ENCODE data around the gene OIT3. TPM values are rescaled to one million over a fixed set of nuclear protein-coding genes. Genes with fewer than 3 reads are reported as not detected.
"Not testable (repeated sequence)": the region's sequence is repeated elsewhere in the genome, so short reads cannot be mapped to it uniquely, and the experiment has no call there.

Gene OIT3
- total and polyA plus RNA-seq, 7 experiments from 2014 or later: 0.49 TPM; not detected in 6

- Mint-ChIP-seq H3K4me1 (no peaks in the 10 kb centered on the region), H3K27me3 (peaks cover 0 to 7% (median 3%) of the 10 kb centered on the region in 5 donors), H3K27ac (no peak overlapping the region), H3K9me3 (peaks cover 0 to 2% (median 0%) of the 10 kb centered on the region in 11 donors), H3K36me3 (peaks cover 0 to 4% (median 0%) of the 10 kb centered on the region in 5 donors), H3K4me3 (no peak overlapping the region)
- no peaks in the 10 kb centered on the region for H3K4me1 ChIP-seq (ENCODE audit: control insufficient read depth in 2 of 2, insufficient read depth in 2 of 2, low read length in 2 of 2)
- ChIA-PET POLR2A (no interaction called here), CTCF (no interaction called here)
- no peaks in the 10 kb centered on the region for H3K9me3 ChIP-seq (ENCODE audit: control insufficient read depth in 2 of 3, low read length in 3 of 3)
- DNase-seq (no peak), ATAC-seq (no peak)
- H3K27ac ChIP-seq (ENCODE audit: low read depth, low read length): no peak overlapping the region
- H3K27me3 ChIP-seq (ENCODE audit: control insufficient read depth in 2 of 2, insufficient read depth in 2 of 2, low read length in 2 of 2): no peaks in the 10 kb centered on the region
- no peak overlapping the region for H3K4me3 ChIP-seq (ENCODE audit: low read length)
- H3K36me3 ChIP-seq (ENCODE audit: control insufficient read depth in 2 of 3, insufficient read depth in 3 of 3, low read length in 3 of 3): no peaks in the 10 kb centered on the region
- intact Hi-C loops (cut with micrococcal nuclease): no loop called here
Observed at GRCh38 chr10:72911758-72912157, 18.2 kb downstream of the OIT3 start.

- POLR2A ChIA-PET: no interaction called here
- Mint-ChIP-seq H3K9me3 (peaks cover 0 to 2% (median 0%) of the 10 kb centered on the region in 11 donors), H3K27me3 (peaks cover 0 to 7% (median 3%) of the 10 kb centered on the region in 5 donors), H3K27ac (no peak overlapping the region), H3K4me1 (no peaks in the 10 kb centered on the region), H3K4me3 (no peak overlapping the region), H3K36me3 (peaks cover 0 to 4% (median 0%) of the 10 kb centered on the region in 5 donors)
- CTCF ChIA-PET: no interaction called here
- Histone ChIP-seq H3K27ac (ENCODE audit: low read depth, low read length) (no peak overlapping the region), H3K4me3 (ENCODE audit: low read length) (no peak overlapping the region), H3K9me3 (ENCODE audit: control insufficient read depth in 2 of 3, low read length in 3 of 3) (no peaks in the 10 kb centered on the region), H3K27me3 (ENCODE audit: control insufficient read depth in 2 of 2, insufficient read depth in 2 of 2, low read length in 2 of 2) (no peaks in the 10 kb centered on the region), H3K4me1 (ENCODE audit: control insufficient read depth in 2 of 2, insufficient read depth in 2 of 2, low read length in 2 of 2) (no peaks in the 10 kb centered on the region), H3K36me3 (ENCODE audit: control insufficient read depth in 2 of 3, insufficient read depth in 3 of 3, low read length in 3 of 3) (no peaks in the 10 kb centered on the region)
- intact Hi-C loops (cut with micrococcal nuclease): no loop called here
- ATAC-seq (no peak), DNase-seq (no peak)
Observed at GRCh38 chr10:72912736-72913135, 19.2 kb downstream of the OIT3 start.

GRCh38 chr10:72913287-72913686, 19.7 kb downstream of the OIT3 start:
- H3K4me1 Mint-ChIP-seq: no peaks in the 10 kb centered on the region
- H3K27me3 ChIP-seq (ENCODE audit: control insufficient read depth in 2 of 2, insufficient read depth in 2 of 2, low read length in 2 of 2): no peaks in the 10 kb centered on the region
- ChIA-PET CTCF (no interaction called here), POLR2A (no interaction called here)
- intact Hi-C loops (cut with micrococcal nuclease): no loop called here
- H3K27ac ChIP-seq (ENCODE audit: low read depth, low read length): no peak overlapping the region
- peaks cover 0 to 2% (median 0%) of the 10 kb centered on the region in 11 donors for H3K9me3 Mint-ChIP-seq
- H3K36me3 ChIP-seq (ENCODE audit: control insufficient read depth in 2 of 3, insufficient read depth in 3 of 3, low read length in 3 of 3): no peaks in the 10 kb centered on the region
- H3K27ac Mint-ChIP-seq: no peak overlapping the region
- H3K4me3 Mint-ChIP-seq: no peak overlapping the region
- H3K9me3 ChIP-seq (ENCODE audit: control insufficient read depth in 2 of 3, low read length in 3 of 3): no peaks in the 10 kb centered on the region
- peaks cover 0 to 4% (median 0%) of the 10 kb centered on the region in 5 donors for H3K36me3 Mint-ChIP-seq
- peaks cover 0 to 7% (median 3%) of the 10 kb centered on the region in 5 donors for H3K27me3 Mint-ChIP-seq
- ATAC-seq (no peak), DNase-seq (no peak)
- H3K4me3 ChIP-seq (ENCODE audit: low read length): no peak overlapping the region
- no peaks in the 10 kb centered on the region for H3K4me1 ChIP-seq (ENCODE audit: control insufficient read depth in 2 of 2, insufficient read depth in 2 of 2, low read length in 2 of 2)

- H3K27me3 ChIP-seq (ENCODE audit: control insufficient read depth in 2 of 2, insufficient read depth in 2 of 2, low read length in 2 of 2); H3K27ac ChIP-seq (ENCODE audit: low read depth, low read length); DNase-seq; H3K27ac Mint-ChIP-seq; H3K36me3 ChIP-seq (ENCODE audit: control insufficient read depth in 2 of 3, insufficient read depth in 3 of 3, low read length in 3 of 3); CTCF ChIA-PET; POLR2A ChIA-PET; intact Hi-C loops (cut with micrococcal nuclease); ATAC-seq; H3K9me3 ChIP-seq (ENCODE audit: control insufficient read depth in 2 of 3, low read length in 3 of 3); H3K4me1 Mint-ChIP-seq; H3K4me1 ChIP-seq (ENCODE audit: control insufficient read depth in 2 of 2, insufficient read depth in 2 of 2, low read length in 2 of 2); H3K4me3 Mint-ChIP-seq; H3K4me3 ChIP-seq (ENCODE audit: low read length): not testable (repeated sequence)
- peaks cover 4 to 36% (median 8%) of the 10 kb centered on the region in 5 donors for H3K27me3 Mint-ChIP-seq
- H3K36me3 Mint-ChIP-seq: peaks cover 1 to 14% (median 12%) of the 10 kb centered on the region in 5 donors
- peaks cover 0 to 25% (median 13%) of the 10 kb centered on the region in 11 donors for H3K9me3 Mint-ChIP-seq
Observed at GRCh38 chr10:72917201-72917600, 23.7 kb downstream of the OIT3 start.

GRCh38 chr10:72917803-72918332, 24.3 kb downstream of the OIT3 start:
- peaks cover 1 to 17% (median 14%) of the 10 kb centered on the region in 5 donors for H3K36me3 Mint-ChIP-seq
- CTCF ChIA-PET, H3K4me3 Mint-ChIP-seq: not testable (repeated sequence)

GRCh38 chr10:72918352-72918751, 24.8 kb downstream of the OIT3 start:
- POLR2A ChIA-PET: no interaction called here
- CTCF ChIA-PET: no interaction called here

More at GRCh38 chr10:72917803-72918332, 24.3 kb downstream of the OIT3 start:
- ATAC-seq; H3K27ac ChIP-seq (ENCODE audit: low read depth, low read length); DNase-seq; H3K4me1 Mint-ChIP-seq; H3K4me1 ChIP-seq (ENCODE audit: control insufficient read depth in 2 of 2, insufficient read depth in 2 of 2, low read length in 2 of 2); H3K27ac Mint-ChIP-seq; H3K36me3 ChIP-seq (ENCODE audit: control insufficient read depth in 2 of 3, insufficient read depth in 3 of 3, low read length in 3 of 3); H3K9me3 ChIP-seq (ENCODE audit: control insufficient read depth in 2 of 3, low read length in 3 of 3); POLR2A ChIA-PET; H3K4me3 ChIP-seq (ENCODE audit: low read length); H3K27me3 ChIP-seq (ENCODE audit: control insufficient read depth in 2 of 2, insufficient read depth in 2 of 2, low read length in 2 of 2); intact Hi-C loops (cut with micrococcal nuclease): not testable (repeated sequence)
- peaks cover 0 to 30% (median 17%) of the 10 kb centered on the region in 11 donors for H3K9me3 Mint-ChIP-seq
- peaks cover 4 to 36% (median 12%) of the 10 kb centered on the region in 5 donors for H3K27me3 Mint-ChIP-seq

GRCh38 chr10:72921147-72921683, 27.7 kb downstream of the OIT3 start:
- H3K9me3 ChIP-seq (ENCODE audit: control insufficient read depth in 2 of 3, low read length in 3 of 3); DNase-seq; H3K4me1 Mint-ChIP-seq; ATAC-seq; intact Hi-C loops (cut with micrococcal nuclease); H3K27ac Mint-ChIP-seq; H3K27me3 ChIP-seq (ENCODE audit: control insufficient read depth in 2 of 2, insufficient read depth in 2 of 2, low read length in 2 of 2); POLR2A ChIA-PET; H3K4me3 ChIP-seq (ENCODE audit: low read length); CTCF ChIA-PET; H3K4me3 Mint-ChIP-seq; H3K27ac ChIP-seq (ENCODE audit: low read depth, low read length); H3K36me3 ChIP-seq (ENCODE audit: control insufficient read depth in 2 of 3, insufficient read depth in 3 of 3, low read length in 3 of 3); H3K4me1 ChIP-seq (ENCODE audit: control insufficient read depth in 2 of 2, insufficient read depth in 2 of 2, low read length in 2 of 2): not testable (repeated sequence)
- Mint-ChIP-seq H3K27me3 (peaks cover 4 to 35% (median 12%) of the 10 kb centered on the region in 5 donors), H3K36me3 (peaks cover 1 to 19% (median 16%) of the 10 kb centered on the region in 5 donors), H3K9me3 (peaks cover 0 to 30% (median 17%) of the 10 kb centered on the region in 11 donors)

More at GRCh38 chr10:72918352-72918751, 24.8 kb downstream of the OIT3 start:
- ATAC-seq (no peak), DNase-seq (no peak)
- H3K27me3 Mint-ChIP-seq: peaks cover 4 to 36% (median 12%) of the 10 kb centered on the region in 5 donors
- no peaks in the 10 kb centered on the region for H3K4me1 Mint-ChIP-seq
- peaks cover 1 to 17% (median 14%) of the 10 kb centered on the region in 5 donors for H3K36me3 Mint-ChIP-seq
- H3K27ac Mint-ChIP-seq: no peak overlapping the region
- Histone ChIP-seq H3K9me3 (ENCODE audit: control insufficient read depth in 2 of 3, low read length in 3 of 3) (no peaks in the 10 kb centered on the region), H3K27me3 (ENCODE audit: control insufficient read depth in 2 of 2, insufficient read depth in 2 of 2, low read length in 2 of 2) (peaks cover 0 to 3% of the 10 kb centered on the region in 2 donors), H3K4me1 (ENCODE audit: control insufficient read depth in 2 of 2, insufficient read depth in 2 of 2, low read length in 2 of 2) (no peaks in the 10 kb centered on the region), H3K4me3 (ENCODE audit: low read length) (no peak overlapping the region), H3K36me3 (ENCODE audit: control insufficient read depth in 2 of 3, insufficient read depth in 3 of 3, low read length in 3 of 3) (no peaks in the 10 kb centered on the region), H3K27ac (ENCODE audit: low read depth, low read length) (no peak overlapping the region)
- H3K4me3 Mint-ChIP-seq: no peak overlapping the region
- H3K9me3 Mint-ChIP-seq: peaks cover 0 to 30% (median 17%) of the 10 kb centered on the region in 11 donors
- intact Hi-C loops (cut with micrococcal nuclease): no loop called here
